NCI-H1694 (cell line): ENCODE measurements around the gene SGO1.

ENCODE experiments used
- DNase-seq: peaks from one replicate; lab custom pipeline; 2025; lab: John Stamatoyannopoulos, UW

Gene SGO1

DNA sequence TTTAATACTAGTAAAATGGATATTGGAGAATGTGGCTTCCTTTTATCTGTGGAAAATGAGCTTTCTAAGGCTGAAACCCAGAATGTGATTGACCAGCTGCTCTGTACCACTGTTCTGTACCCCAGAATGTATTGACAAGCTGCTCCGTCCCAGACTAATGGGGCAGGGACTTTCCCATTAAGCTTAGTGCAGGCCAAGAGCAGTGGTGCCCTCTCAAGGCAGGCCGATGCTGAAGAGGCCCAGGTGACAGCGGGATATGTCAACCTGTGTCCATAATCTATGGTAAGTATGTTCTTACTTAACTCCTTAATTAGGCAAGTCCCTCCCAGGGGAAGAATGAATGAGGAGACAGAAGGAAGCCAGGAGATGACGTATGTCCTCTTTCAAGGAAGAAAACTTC is 31.1 kb downstream of the SGO1 start:
- DNase-seq, result no peak

- no peak for DNase-seq
Measured at GRCh38 chr3:20154078-20154477, 31.9 kb downstream of the SGO1 start.

GRCh38 chr3:20148466-20148865 is 37.5 kb downstream of the SGO1 start:
- DNase-seq, result no peak

GRCh38 chr3:20147361-20147760 is 38.6 kb downstream of the SGO1 start:
- no peak for DNase-seq

DNA sequence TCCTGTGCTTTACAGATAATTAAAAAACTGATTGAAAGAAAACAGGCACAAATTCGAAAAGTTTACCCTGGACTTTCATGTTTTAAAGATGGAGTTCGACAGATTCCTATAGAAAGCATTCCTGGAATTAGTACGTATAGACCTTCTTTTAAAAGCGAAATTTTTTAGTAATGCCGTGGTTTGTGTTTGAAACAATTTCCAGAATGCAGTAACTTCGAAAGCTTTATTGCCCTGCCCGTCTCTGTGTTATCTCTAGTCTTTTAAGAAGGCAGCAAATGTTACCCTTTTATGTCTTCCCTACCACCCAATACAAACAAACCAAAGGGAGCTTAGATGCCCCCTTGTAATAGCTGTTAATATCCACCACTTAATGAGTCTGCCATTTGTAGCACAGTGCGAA is 39.7 kb downstream of the SGO1 start:
- no peak for DNase-seq

DNA sequence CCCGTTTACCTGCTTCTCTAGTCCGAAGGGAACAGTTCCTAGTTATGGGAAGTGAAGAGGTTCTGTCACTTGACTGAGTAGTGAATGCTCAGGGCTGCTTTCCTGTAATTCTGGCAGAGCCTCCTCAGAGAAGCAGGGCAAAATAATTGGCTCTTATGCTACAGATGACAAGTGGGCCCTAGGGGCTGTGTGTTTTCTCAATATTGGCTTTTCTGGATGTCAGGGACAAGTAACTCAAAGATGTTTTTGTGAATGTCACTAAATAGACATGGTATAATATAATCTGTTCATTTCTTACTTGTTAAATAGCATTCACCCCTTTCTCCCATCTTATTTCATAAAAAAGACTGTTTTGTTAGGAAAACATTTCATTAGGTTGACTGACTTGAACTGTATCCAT is 40.1 kb downstream of the SGO1 start:
- DNase-seq, result no peak

DNA sequence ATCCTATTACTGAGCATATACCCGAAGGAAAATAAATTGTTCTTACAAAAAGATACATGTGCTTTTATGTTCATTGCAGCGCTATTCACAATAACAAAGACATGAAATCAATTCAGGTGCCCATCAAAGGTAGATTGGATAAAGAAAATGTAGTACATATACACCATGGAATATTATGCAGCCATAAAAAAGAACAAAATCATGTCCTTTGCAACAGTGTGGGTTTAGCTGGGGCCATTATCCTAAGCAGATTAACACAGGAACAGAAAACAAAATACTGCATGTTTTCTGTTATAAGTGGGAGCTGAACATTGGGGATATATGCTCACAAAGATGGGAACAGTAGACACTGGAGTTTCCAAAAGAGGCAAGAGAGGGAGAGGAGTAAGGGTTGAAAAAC is 42.5 kb downstream of the SGO1 start:
- no peak for DNase-seq

DNA sequence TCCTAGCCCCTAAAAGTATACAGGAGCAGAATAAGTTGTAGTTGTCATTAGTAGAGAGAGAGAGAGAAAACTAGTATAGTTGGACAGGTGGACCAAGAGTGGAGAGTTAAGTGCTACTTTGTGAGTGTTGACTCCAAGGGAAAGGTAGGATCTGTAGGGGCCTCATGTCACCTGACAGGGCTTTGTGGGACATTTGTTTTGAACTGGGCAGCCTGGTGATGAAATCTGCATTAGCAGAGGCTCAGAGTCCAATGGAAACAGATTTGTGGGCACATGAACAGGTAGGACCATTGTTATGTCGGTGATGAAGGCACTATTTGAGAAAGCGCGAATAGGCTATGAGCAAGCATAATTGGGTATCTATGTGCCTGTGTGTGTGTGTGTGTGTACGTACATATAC is 43.5 kb downstream of the SGO1 start:
- no peak for DNase-seq

DNA sequence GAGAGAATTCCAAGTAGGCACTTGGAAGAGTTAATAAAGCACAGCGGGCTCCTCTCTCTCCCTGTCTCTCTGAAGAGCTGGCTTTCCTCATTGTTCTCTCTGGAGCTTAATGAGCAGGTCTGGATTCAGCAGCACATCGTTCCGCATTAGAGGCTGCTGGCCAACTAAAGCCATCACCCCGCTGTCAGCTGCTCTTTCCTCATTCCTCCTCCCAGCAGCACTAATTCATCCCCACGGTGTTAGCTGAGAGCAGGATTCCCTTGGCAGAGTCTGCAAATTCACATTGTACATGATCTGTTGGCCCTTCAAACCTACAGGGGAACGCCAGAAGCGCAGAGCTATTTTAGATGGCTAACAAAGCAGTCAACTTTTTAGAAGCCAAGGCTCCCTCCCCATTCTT is 44.2 kb downstream of the SGO1 start:
- no peak for DNase-seq

DNA sequence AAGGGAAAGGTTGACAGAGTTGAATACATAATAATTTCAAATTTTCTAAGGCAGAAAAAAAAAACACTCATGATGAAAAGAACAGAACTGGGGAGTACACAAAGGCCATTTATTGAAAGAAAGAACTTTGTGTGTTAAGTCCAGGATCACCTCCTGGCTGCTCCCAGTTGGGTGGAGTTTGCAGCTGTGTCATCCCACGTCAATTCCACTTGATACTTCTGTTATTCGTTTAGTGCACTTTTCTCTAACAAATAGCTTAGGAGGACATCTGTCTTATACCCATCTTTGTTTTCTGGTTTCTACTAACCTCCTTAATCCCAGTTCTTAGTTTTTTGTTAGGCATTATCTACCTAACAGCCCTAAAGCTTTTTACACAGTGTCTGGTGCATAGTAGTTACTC is 44.7 kb downstream of the SGO1 start:
- no peak for DNase-seq

- DNase-seq, result no peak
Measured at GRCh38 chr3:20140881-20141280, 45.1 kb downstream of the SGO1 start.

GRCh38 chr3:20137647-20138046 is 48.4 kb downstream of the SGO1 start:
- no peak for DNase-seq

- DNase-seq, result no peak
Measured at GRCh38 chr3:20136231-20136630, 49.8 kb downstream of the SGO1 start.

- no peak for DNase-seq
Measured at GRCh38 chr3:20130106-20130505, 55.9 kb downstream of the SGO1 start.

- DNase-seq, result no peak
Measured at GRCh38 chr3:20128358-20128757, 57.6 kb downstream of the SGO1 start.

DNA sequence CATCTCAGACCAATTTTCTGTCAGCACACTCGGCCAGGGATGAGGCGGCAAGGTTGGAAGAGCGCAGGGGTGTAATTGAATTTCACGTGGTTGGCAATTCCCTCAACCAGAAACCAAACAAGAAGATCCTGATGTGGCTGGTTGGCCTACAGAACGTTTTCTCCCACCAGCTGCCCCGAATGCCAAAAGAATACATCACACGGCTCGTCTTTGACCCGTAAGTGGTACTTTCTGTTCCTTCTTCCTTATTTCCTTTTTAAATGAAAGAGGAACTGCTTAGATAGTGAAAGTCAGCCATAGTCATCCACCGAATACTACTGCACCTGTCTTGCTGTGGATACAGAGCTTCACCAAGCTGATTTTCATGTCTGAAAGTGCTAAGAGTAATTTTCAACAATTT is 60.1 kb downstream of the SGO1 start:
- DNase-seq, result no peak

GRCh38 chr3:20125289-20125688 is 60.7 kb downstream of the SGO1 start:
- DNase-seq, result no peak

- DNase-seq, result no peak
Measured at GRCh38 chr3:20123131-20123652, 62.8 kb downstream of the SGO1 start.

DNA sequence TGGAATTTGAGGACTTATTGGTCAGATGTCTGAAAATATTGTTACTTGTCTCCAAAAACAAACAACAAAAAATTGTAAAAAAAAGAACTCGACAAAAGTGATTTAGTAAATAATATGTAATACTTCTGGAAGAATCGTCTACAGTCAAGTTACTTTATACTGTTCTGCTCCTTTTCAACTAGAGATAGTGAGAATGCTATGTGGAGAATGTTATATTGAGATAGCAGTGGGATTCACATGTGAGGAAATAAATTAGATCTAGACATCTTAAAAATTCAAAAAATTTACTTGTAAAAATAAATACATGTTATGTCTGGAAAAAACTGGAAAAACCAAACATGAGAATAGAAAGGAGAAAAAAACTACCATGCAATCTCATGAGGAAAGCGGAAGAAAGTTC is 64.9 kb downstream of the SGO1 start:
- DNase-seq, result no peak
